ENCODE results near the gene OSBPL6. TPM values are rescaled to one million over a fixed set of nuclear protein-coding genes. Genes with fewer than 3 reads are reported as not detected.

OSBPL6 gene
- total RNA-seq, 1 experiment from 2014 or later: 11.6 TPM

DNA sequence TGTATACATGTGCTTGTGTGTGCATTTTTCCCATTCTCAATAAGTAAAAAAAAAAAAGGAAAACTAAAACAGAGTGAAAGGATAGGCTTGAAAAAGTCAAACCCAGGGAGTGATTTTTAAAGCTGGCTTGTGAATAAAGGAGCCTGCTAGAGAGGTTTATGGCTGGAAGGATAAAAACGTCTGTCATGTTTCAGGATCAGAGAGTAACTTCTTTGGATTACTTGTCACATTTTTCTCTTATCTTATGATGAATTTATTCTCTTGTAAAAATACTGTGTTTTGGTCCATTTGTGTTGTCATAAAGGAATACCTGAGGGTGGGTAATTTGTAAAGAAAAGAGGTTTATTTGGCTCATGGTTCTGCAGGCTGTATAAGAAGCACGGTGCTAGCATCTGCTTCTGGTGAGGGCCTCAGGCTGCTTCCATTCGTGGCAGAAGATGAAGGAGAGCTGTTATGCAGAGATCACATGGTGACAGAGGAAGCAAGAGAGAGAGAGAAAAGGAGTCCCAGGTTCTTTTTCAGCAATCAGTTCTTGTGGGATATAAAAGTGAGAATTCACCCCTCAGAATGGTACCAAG lies 89.1 kb downstream of the OSBPL6 start:
- no peaks in the 10 kb centered on the region for H3K9me2 ChIP-seq (ENCODE audit: insufficient read depth)
- no peaks in the 10 kb centered on the region for H3K36me3 ChIP-seq (ENCODE audit: control insufficient read depth in 1 of 2, insufficient read depth in 2 of 2, low read length in 2 of 2)
- H3K4me2 ChIP-seq (ENCODE audit: low read length): no peak overlapping the region
- H3K4me1 ChIP-seq (ENCODE audit: control insufficient read depth in 1 of 2, insufficient read depth in 2 of 2, low read length in 2 of 2): peaks cover 0 to 11% of the 10 kb centered on the region in 2 experiments; a peak in 1 of 4 replicates
- H3K9ac ChIP-seq (ENCODE audit: low read length): no peak overlapping the region
- H3K27me3 ChIP-seq (ENCODE audit: insufficient read depth, low read length): no peaks in the 10 kb centered on the region
- H2AFZ ChIP-seq (ENCODE audit: low read depth, low read length, poor library complexity, severe bottlenecking): no peak overlapping the region
- BruUV-seq (replicated peaks): no TSS peak
- ATAC-seq: no peak
- RAD21 ChIA-PET (ENCODE audit: low non-redundant PET in 1 of 2, low total read pairs in 2 of 2, uncharacterized antibody in 2 of 2, unreplicated experiment in 2 of 2): no interaction called here
- H4K20me1 ChIP-seq (ENCODE audit: insufficient read depth): no peaks in the 10 kb centered on the region
- H3K9me3 ChIP-seq (ENCODE audit: control insufficient read depth in 1 of 2, insufficient read depth in 1 of 2, low read depth in 1 of 2, low read length in 2 of 2): no peaks in the 10 kb centered on the region
- intact Hi-C loops (cut with micrococcal nuclease): no loop called here
- no peaks in the 10 kb centered on the region for H3K79me2 ChIP-seq (ENCODE audit: insufficient read depth, low read length)
- H3K4me3 ChIP-seq (replicated peaks in 1 of 2; ENCODE audit: low read depth in 1 of 2, low read length in 2 of 2): no peak overlapping the region
- TF ChIP-seq EZH2 (IDR thresholded peaks at IDR 0.05) (no peak), SP1 (IDR thresholded peaks at IDR 0.05; ENCODE audit: low read depth) (no peak), EZH2phosphoT487 (IDR thresholded peaks at IDR 0.05; ENCODE audit: borderline replicate concordance) (no peak), YY1 (IDR thresholded peaks at IDR 0.05; ENCODE audit: extremely low read depth, insufficient replicate concordance, low read depth, low read length) (no peak), FOSL1 (IDR thresholded peaks at IDR 0.05; ENCODE audit: low read depth) (no peak), CBX3 (IDR thresholded peaks at IDR 0.05; ENCODE audit: low read depth) (no peak), SIN3A (IDR thresholded peaks at IDR 0.05; ENCODE audit: low read depth) (no peak), EGR1 (IDR thresholded peaks at IDR 0.05; ENCODE audit: low read depth) (no peak), ZNF274 (IDR thresholded peaks at IDR 0.05; ENCODE audit: low read depth, low read length) (no peak), POLR2AphosphoS5 (IDR thresholded peaks at IDR 0.05; ENCODE audit: low read depth, low read length) (no peak)
- TF ChIP-seq, protein P1, sequence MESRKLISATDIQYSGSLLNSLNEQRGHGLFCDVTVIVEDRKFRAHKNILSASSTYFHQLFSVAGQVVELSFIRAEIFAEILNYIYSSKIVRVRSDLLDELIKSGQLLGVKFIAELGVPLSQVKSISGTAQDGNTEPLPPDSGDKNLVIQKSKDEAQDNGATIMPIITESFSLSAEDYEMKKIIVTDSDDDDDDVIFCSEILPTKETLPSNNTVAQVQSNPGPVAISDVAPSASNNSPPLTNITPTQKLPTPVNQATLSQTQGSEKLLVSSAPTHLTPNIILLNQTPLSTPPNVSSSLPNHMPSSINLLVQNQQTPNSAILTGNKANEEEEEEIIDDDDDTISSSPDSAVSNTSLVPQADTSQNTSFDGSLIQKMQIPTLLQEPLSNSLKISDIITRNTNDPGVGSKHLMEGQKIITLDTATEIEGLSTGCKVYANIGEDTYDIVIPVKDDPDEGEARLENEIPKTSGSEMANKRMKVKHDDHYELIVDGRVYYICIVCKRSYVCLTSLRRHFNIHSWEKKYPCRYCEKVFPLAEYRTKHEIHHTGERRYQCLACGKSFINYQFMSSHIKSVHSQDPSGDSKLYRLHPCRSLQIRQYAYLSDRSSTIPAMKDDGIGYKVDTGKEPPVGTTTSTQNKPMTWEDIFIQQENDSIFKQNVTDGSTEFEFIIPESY (IDR thresholded peaks at IDR 0.05; ENCODE audit: extremely low read depth, insufficient replicate concordance, low read length): no peak
- TF ChIP-seq, protein P2, sequence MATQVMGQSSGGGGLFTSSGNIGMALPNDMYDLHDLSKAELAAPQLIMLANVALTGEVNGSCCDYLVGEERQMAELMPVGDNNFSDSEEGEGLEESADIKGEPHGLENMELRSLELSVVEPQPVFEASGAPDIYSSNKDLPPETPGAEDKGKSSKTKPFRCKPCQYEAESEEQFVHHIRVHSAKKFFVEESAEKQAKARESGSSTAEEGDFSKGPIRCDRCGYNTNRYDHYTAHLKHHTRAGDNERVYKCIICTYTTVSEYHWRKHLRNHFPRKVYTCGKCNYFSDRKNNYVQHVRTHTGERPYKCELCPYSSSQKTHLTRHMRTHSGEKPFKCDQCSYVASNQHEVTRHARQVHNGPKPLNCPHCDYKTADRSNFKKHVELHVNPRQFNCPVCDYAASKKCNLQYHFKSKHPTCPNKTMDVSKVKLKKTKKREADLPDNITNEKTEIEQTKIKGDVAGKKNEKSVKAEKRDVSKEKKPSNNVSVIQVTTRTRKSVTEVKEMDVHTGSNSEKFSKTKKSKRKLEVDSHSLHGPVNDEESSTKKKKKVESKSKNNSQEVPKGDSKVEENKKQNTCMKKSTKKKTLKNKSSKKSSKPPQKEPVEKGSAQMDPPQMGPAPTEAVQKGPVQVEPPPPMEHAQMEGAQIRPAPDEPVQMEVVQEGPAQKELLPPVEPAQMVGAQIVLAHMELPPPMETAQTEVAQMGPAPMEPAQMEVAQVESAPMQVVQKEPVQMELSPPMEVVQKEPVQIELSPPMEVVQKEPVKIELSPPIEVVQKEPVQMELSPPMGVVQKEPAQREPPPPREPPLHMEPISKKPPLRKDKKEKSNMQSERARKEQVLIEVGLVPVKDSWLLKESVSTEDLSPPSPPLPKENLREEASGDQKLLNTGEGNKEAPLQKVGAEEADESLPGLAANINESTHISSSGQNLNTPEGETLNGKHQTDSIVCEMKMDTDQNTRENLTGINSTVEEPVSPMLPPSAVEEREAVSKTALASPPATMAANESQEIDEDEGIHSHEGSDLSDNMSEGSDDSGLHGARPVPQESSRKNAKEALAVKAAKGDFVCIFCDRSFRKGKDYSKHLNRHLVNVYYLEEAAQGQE (IDR thresholded peaks at IDR 0.05; ENCODE audit: low read depth): no peak
- no peak for DNase-seq (ENCODE audit: low read depth, low spot score)
- CTCF ChIA-PET: interaction anchor here (1.5 kb wide), 1 partner anchor 172 kb away, joined by 3 read pairs; the partner anchor contains the start of gene RBM45
- no peak overlapping the region for H3K27ac ChIP-seq (ENCODE audit: low read depth, low read length)
- POLR2A ChIA-PET: no interaction called here

Data from HCT116 (cell line).